ACHN (cell line): ENCODE results near the gene FAM151A.

Experiments used
- DNase-seq: peaks from one replicate; pipeline ENCODE4 v3.0.0-alpha.2; 2015
- in situ Hi-C: cut with HindIII; loops from 2 replicates; pipeline ENCODE4 v1.10.0; 2017; ENCODE audit warnings: low sequenced_read_pairs, low pct_ligation_motif_present, low pct_unique_long_range_greater_than_20kb

The FAM151A gene

GRCh38 chr1:54607821-54608565, 15.3 kb downstream of the FAM151A start:
- no peak for DNase-seq
- in situ Hi-C loops = no loop called here

- no peak for DNase-seq
- in situ Hi-C loops = no loop called here
These were observed 16.4 kb downstream of the FAM151A start for GRCh38 chr1:54606990-54607325.

- no peak for DNase-seq
These were observed 17.0 kb downstream of the FAM151A start for GRCh38 chr1:54606096-54606989.

GRCh38 chr1:54604572-54605370, 18.6 kb downstream of the FAM151A start:
- no peak for DNase-seq
- in situ Hi-C loops = no loop called here

More at GRCh38 chr1:54606096-54606989, 17.0 kb downstream of the FAM151A start:
- in situ Hi-C loops = no loop called here

GRCh38 chr1:54604051-54604450, 19.3 kb downstream of the FAM151A start:
- in situ Hi-C loops = no loop called here

GRCh38 chr1:54603241-54603640, 20.1 kb downstream of the FAM151A start:
- in situ Hi-C loops = no loop called here

More at GRCh38 chr1:54604051-54604450, 19.3 kb downstream of the FAM151A start:
- DNase-seq = no peak

GRCh38 chr1:54602554-54602953, 20.8 kb downstream of the FAM151A start:
- in situ Hi-C loops = no loop called here

More at GRCh38 chr1:54603241-54603640, 20.1 kb downstream of the FAM151A start:
- no peak for DNase-seq

GRCh38 chr1:54601730-54602129, 21.6 kb downstream of the FAM151A start:
- in situ Hi-C loops = no loop called here
- DNase-seq = no peak

More at GRCh38 chr1:54602554-54602953, 20.8 kb downstream of the FAM151A start:
- no peak for DNase-seq

GRCh38 chr1:54600947-54601721, 22.2 kb downstream of the FAM151A start:
- DNase-seq = no peak
- in situ Hi-C loops = no loop called here

GRCh38 chr1:54599211-54599823, 24.0 kb downstream of the FAM151A start:
- no peak for DNase-seq
- in situ Hi-C loops = no loop called here

GRCh38 chr1:54597455-54598030, 25.8 kb downstream of the FAM151A start:
- in situ Hi-C loops = no loop called here
- no peak for DNase-seq

- DNase-seq = no peak
- in situ Hi-C loops = no loop called here
These were observed 26.6 kb downstream of the FAM151A start for GRCh38 chr1:54596756-54597155.

- in situ Hi-C loops = no loop called here
- DNase-seq = no peak
These were observed 27.3 kb downstream of the FAM151A start for GRCh38 chr1:54595956-54596498.

- in situ Hi-C loops = no loop called here
- no peak for DNase-seq
These were observed 28.9 kb downstream of the FAM151A start for GRCh38 chr1:54594463-54594862.

- in situ Hi-C loops = no loop called here
- no peak for DNase-seq
These were observed 29.7 kb downstream of the FAM151A start for GRCh38 chr1:54593571-54594160.

GRCh38 chr1:54591127-54591756, 32.1 kb downstream of the FAM151A start:
- in situ Hi-C loops = no loop called here
- DNase-seq = no peak
